Activated T-helper 2 cell treated with anti-CD3 and anti-CD28 coated beads, Interferon-gamma antibody, Interleukin-2, Interleukin-4, amounts not matched to agents 10 μg/mL and 5 μg/mL and 100 μg/mL, durations not matched to agents 14 hours and 24 hours and 36 hours (primary cell): ENCODE measurements around the gene CDC42EP4. TPM values are rescaled to one million over a fixed set of nuclear protein-coding genes. Genes with fewer than 3 reads are reported as not detected.
"Not testable (repeated sequence)": the region's sequence is repeated elsewhere in the genome, so short reads cannot be mapped to it uniquely, and the experiment has no call there.

ENCODE experiments used
- DNase-seq: peaks from one replicate; pipeline ENCODE4 v3.0.0; 2021; ENCODE audit warnings: low spot score
- H3K27ac Mint-ChIP-seq: one replicate; pipeline ENCODE4 v1.8.0; 2021; ENCODE audit warnings: mixed read lengths
- H3K27me3 Mint-ChIP-seq: one replicate; pipeline ENCODE4 v1.8.0; 2021; ENCODE audit warnings: low read depth, mixed read lengths
- H3K36me3 Mint-ChIP-seq: one replicate; pipeline ENCODE4 v1.8.0; 2021; ENCODE audit warnings: low read depth, mixed read lengths
- H3K4me1 Mint-ChIP-seq: one replicate; pipeline ENCODE4 v1.8.0; 2021; ENCODE audit warnings: low read depth, mixed read lengths
- H3K4me3 Mint-ChIP-seq: one replicate; pipeline ENCODE4 v1.8.0; 2021; ENCODE audit warnings: low read depth, mild to moderate bottlenecking, moderate library complexity, mixed read lengths
- H3K9me3 Mint-ChIP-seq: one replicate; pipeline ENCODE4 v1.8.0; 2021; ENCODE audit warnings: mixed read lengths
- intact Hi-C: fragments of 100-400 bp; cut with micrococcal nuclease; formaldehyde crosslinking; loops from one replicate; pipeline ENCODE4 v1.15.1; 2023
- total RNA-seq: library from RNA; stranded (reverse); gene quantifications from 2 replicates; pipeline ENCODE4 v1.2.3, GENCODE V29; 2022

Gene CDC42EP4
- total RNA-seq, 1 donor from 2014 or later, result 1.6 TPM

- Mint-ChIP-seq H3K27me3 (peaks cover 13% of the 10 kb centered on the region), H3K9me3 (no peaks in the 10 kb centered on the region), H3K36me3 (no peaks in the 10 kb centered on the region), H3K4me1 (peaks cover 6% of the 10 kb centered on the region), H3K4me3 (peak overlapping the region; percentile 75), H3K27ac (no peak overlapping the region)
- intact Hi-C loops, result loop anchor here (5.0 to 10.0 kb wide), 4 partner anchors 62 to 892 kb away; partner anchors contain the start of genes COG1 and RPL38
- DNase-seq, result no peak
Observed at GRCh38 chr17:73309727-73310596, 1.8 kb downstream of the CDC42EP4 start.

GRCh38 chr17:73308959-73309358 is 2.8 kb downstream of the CDC42EP4 start:
- H3K27ac Mint-ChIP-seq, intact Hi-C loops, DNase-seq, H3K4me3 Mint-ChIP-seq, H3K9me3 Mint-ChIP-seq, H3K4me1 Mint-ChIP-seq, H3K36me3 Mint-ChIP-seq: not testable (repeated sequence)
- peaks cover 12% of the 10 kb centered on the region for H3K27me3 Mint-ChIP-seq

GRCh38 chr17:73308017-73308823 is 3.6 kb downstream of the CDC42EP4 start:
- peaks cover 4% of the 10 kb centered on the region for H3K4me1 Mint-ChIP-seq
- DNase-seq, result no peak
- no peak overlapping the region for H3K27ac Mint-ChIP-seq
- intact Hi-C loops, result no loop called here
- H3K9me3 Mint-ChIP-seq, result no peaks in the 10 kb centered on the region
- H3K27me3 Mint-ChIP-seq, result peaks cover 8% of the 10 kb centered on the region
- no peaks in the 10 kb centered on the region for H3K36me3 Mint-ChIP-seq
- H3K4me3 Mint-ChIP-seq, result no peak overlapping the region

- H3K27me3 Mint-ChIP-seq, result peaks cover 8% of the 10 kb centered on the region
- intact Hi-C loops, result no loop called here
- no peak overlapping the region for H3K4me3 Mint-ChIP-seq
- no peaks in the 10 kb centered on the region for H3K36me3 Mint-ChIP-seq
- no peak for DNase-seq
- no peak overlapping the region for H3K27ac Mint-ChIP-seq
- H3K9me3 Mint-ChIP-seq, result no peaks in the 10 kb centered on the region
- peaks cover 4% of the 10 kb centered on the region for H3K4me1 Mint-ChIP-seq
Observed at GRCh38 chr17:73307130-73307529, 4.7 kb downstream of the CDC42EP4 start.

- intact Hi-C loops, result no loop called here
- H3K9me3 Mint-ChIP-seq, result no peaks in the 10 kb centered on the region
- no peak for DNase-seq
- H3K4me3 Mint-ChIP-seq, result no peak overlapping the region
- no peak overlapping the region for H3K27ac Mint-ChIP-seq
- H3K36me3 Mint-ChIP-seq, result no peaks in the 10 kb centered on the region
- H3K27me3 Mint-ChIP-seq, result peaks cover 8% of the 10 kb centered on the region
- peaks cover 4% of the 10 kb centered on the region for H3K4me1 Mint-ChIP-seq
Observed at GRCh38 chr17:73305845-73306836, 5.7 kb downstream of the CDC42EP4 start.

- Mint-ChIP-seq H3K4me3 (no peak overlapping the region), H3K9me3 (no peaks in the 10 kb centered on the region), H3K4me1 (peaks cover 2% of the 10 kb centered on the region), H3K36me3 (no peaks in the 10 kb centered on the region), H3K27me3 (peaks cover 6% of the 10 kb centered on the region), H3K27ac (no peak overlapping the region)
- DNase-seq, result no peak
- intact Hi-C loops, result no loop called here
Observed at GRCh38 chr17:73304971-73305812, 6.6 kb downstream of the CDC42EP4 start.

GRCh38 chr17:73304438-73304837 is 7.4 kb downstream of the CDC42EP4 start:
- no peaks in the 10 kb centered on the region for H3K9me3 Mint-ChIP-seq
- intact Hi-C loops, result no loop called here
- H3K27ac Mint-ChIP-seq, result no peak overlapping the region
- H3K27me3 Mint-ChIP-seq, result peaks cover 5% of the 10 kb centered on the region
- no peaks in the 10 kb centered on the region for H3K4me1 Mint-ChIP-seq
- no peaks in the 10 kb centered on the region for H3K36me3 Mint-ChIP-seq
- no peak for DNase-seq
- no peak overlapping the region for H3K4me3 Mint-ChIP-seq

GRCh38 chr17:73302189-73302588 is 9.6 kb downstream of the CDC42EP4 start:
- Mint-ChIP-seq H3K4me1 (peaks cover 2% of the 10 kb centered on the region), H3K36me3 (no peaks in the 10 kb centered on the region), H3K4me3 (no peak overlapping the region), H3K9me3 (no peaks in the 10 kb centered on the region), H3K27ac (no peak overlapping the region), H3K27me3 (peaks cover 5% of the 10 kb centered on the region)
- intact Hi-C loops, result no loop called here
- no peak for DNase-seq

GRCh38 chr17:73301369-73301768 is 10.4 kb downstream of the CDC42EP4 start:
- no peak overlapping the region for H3K27ac Mint-ChIP-seq
- peaks cover 5% of the 10 kb centered on the region for H3K27me3 Mint-ChIP-seq
- no peaks in the 10 kb centered on the region for H3K9me3 Mint-ChIP-seq
- DNase-seq, result no peak
- H3K36me3 Mint-ChIP-seq, result no peaks in the 10 kb centered on the region
- peaks cover 2% of the 10 kb centered on the region for H3K4me1 Mint-ChIP-seq
- intact Hi-C loops, result no loop called here
- H3K4me3 Mint-ChIP-seq, result no peak overlapping the region

- H3K27me3 Mint-ChIP-seq, result peaks cover 5% of the 10 kb centered on the region
- intact Hi-C loops, result no loop called here
- no peak for DNase-seq
- H3K4me3 Mint-ChIP-seq, result no peak overlapping the region
- H3K4me1 Mint-ChIP-seq, result peaks cover 2% of the 10 kb centered on the region
- no peak overlapping the region for H3K27ac Mint-ChIP-seq
- no peaks in the 10 kb centered on the region for H3K9me3 Mint-ChIP-seq
- H3K36me3 Mint-ChIP-seq, result no peaks in the 10 kb centered on the region
Observed at GRCh38 chr17:73300392-73300791, 11.4 kb downstream of the CDC42EP4 start.

- H3K27ac Mint-ChIP-seq, result no peak overlapping the region
- intact Hi-C loops, result no loop called here
- no peaks in the 10 kb centered on the region for H3K36me3 Mint-ChIP-seq
- H3K27me3 Mint-ChIP-seq, result peaks cover 5% of the 10 kb centered on the region
- peaks cover 2% of the 10 kb centered on the region for H3K4me1 Mint-ChIP-seq
- no peaks in the 10 kb centered on the region for H3K9me3 Mint-ChIP-seq
- H3K4me3 Mint-ChIP-seq, result no peak overlapping the region
- DNase-seq, result no peak
Observed at GRCh38 chr17:73297934-73298861, 13.6 kb downstream of the CDC42EP4 start.
